ENCODE measurements around the gene HPX. TPM values are rescaled to one million over a fixed set of nuclear protein-coding genes. Genes with fewer than 3 reads are reported as not detected.
A peak's percentile ranks its signal among the peaks of the same experiment; 100 is the strongest.

Gene HPX
- total and polyA plus RNA-seq, 2 of the 13 experiments (the other 11 are each of a cell fraction or from before 2014, with no cell fraction given), result 9.2 to 57.4 TPM

DNA sequence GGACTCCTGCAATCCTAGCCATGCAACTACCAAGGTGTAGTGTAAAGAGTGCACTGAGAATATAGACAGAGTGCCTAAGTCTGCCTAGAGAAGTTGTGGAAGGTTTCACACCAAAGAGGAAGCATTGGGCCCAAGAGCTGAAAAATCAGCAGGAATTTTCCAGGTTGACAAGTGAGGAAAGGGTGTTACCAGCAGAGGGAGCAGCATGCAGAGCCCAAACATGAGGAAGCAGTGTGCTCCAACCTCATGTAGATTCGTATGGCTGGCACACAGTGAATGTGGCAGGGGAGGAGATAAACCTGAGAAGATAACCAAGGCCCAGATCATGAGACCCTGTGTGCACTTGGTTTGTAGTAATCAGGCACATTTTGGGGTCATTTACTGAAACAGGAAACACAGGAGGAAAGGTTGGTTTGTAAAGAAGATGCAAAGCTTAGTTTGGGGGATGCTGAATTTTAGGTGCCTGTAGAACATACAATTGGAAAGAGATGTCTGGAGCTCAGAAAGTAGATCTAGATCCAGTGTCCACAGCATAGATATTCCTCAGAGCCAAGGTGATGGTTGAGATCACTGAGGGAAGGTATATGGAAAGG is 1.7 kb downstream of the HPX start:
- H3K4me2 ChIP-seq (ENCODE audit: low read depth, low read length), result peak overlapping the region; percentile 18
- no peaks in the 10 kb centered on the region for H3K27me3 ChIP-seq (ENCODE audit: control insufficient read depth in 1 of 2, insufficient read depth in 2 of 2, low read length in 2 of 2)
- no peak overlapping the region for H3K4me3 ChIP-seq (replicated peaks in 1 of 3; ENCODE audit: insufficient read depth in 1 of 3, low read depth in 2 of 3, low read length in 3 of 3)
- ChIA-PET POLR2A (interaction anchor here (0.7 to 3.9 kb wide), 5 partner anchors 20 to 244 kb away, joined by 3 to 22 read pairs (median 4); partner anchors contain the start of genes APBB1 and MRPL17), CTCF (ENCODE audit: low intra/inter-chr PET ratio, low total read pairs) (interaction anchor here (1.1 to 1.5 kb wide), 2 partner anchors 60 to 66 kb away, joined by 5 to 9 read pairs; no protein-coding TSS in a partner anchor)
- no peaks in the 10 kb centered on the region for H4K20me1 ChIP-seq (ENCODE audit: insufficient read depth, low read length)
- FAIRE-seq (peak; percentile 81), DNase-seq (ENCODE audit: low spot score) (peak; percentile 67), ATAC-seq (peak; percentile 54)
- H3K27ac ChIP-seq (ENCODE audit: extremely low read length, insufficient read depth, low read length), result no peak overlapping the region
- in situ Hi-C loops (cut with HindIII; ENCODE audit: extremely low pct_ligation_motif_present, low pct_unique_long_range_greater_than_20kb) (no loop called here), intact Hi-C loops (cut with micrococcal nuclease; ENCODE audit: unreplicated experiment) (loop anchor here (1.0 kb wide), 1 partner anchor 66 kb away; no protein-coding TSS in a partner anchor)
- no peaks in the 10 kb centered on the region for H3K9me3 ChIP-seq (ENCODE audit: low read length)
- WGBS (ENCODE audit: low lambda C conversion rate), result 0% methylated on average over 1 of the region's 1 CpG
- BruUV-seq (replicated peaks), result no TSS peak
- H3K36me3 ChIP-seq (replicated peaks in 1 of 2; ENCODE audit: control insufficient read depth in 1 of 2, insufficient read depth in 2 of 2, low read length in 2 of 2), result no peaks in the 10 kb centered on the region
- H3K79me2 ChIP-seq (ENCODE audit: insufficient read depth, low read length), result no peaks in the 10 kb centered on the region
- H2AFZ ChIP-seq (ENCODE audit: low read length), result no peak overlapping the region
- H3K4me1 ChIP-seq (ENCODE audit: insufficient read depth, low read length), result peaks cover 64% of the 10 kb centered on the region
- no peak overlapping the region for H3K9ac ChIP-seq (ENCODE audit: insufficient read depth, low read depth, low read length)
- TF ChIP-seq, protein P1, sequence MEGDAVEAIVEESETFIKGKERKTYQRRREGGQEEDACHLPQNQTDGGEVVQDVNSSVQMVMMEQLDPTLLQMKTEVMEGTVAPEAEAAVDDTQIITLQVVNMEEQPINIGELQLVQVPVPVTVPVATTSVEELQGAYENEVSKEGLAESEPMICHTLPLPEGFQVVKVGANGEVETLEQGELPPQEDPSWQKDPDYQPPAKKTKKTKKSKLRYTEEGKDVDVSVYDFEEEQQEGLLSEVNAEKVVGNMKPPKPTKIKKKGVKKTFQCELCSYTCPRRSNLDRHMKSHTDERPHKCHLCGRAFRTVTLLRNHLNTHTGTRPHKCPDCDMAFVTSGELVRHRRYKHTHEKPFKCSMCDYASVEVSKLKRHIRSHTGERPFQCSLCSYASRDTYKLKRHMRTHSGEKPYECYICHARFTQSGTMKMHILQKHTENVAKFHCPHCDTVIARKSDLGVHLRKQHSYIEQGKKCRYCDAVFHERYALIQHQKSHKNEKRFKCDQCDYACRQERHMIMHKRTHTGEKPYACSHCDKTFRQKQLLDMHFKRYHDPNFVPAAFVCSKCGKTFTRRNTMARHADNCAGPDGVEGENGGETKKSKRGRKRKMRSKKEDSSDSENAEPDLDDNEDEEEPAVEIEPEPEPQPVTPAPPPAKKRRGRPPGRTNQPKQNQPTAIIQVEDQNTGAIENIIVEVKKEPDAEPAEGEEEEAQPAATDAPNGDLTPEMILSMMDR (CRISPR knock-in tag; IDR thresholded peaks at IDR 0.05), result peak; percentile 86
- TF ChIP-seq, protein P2, sequence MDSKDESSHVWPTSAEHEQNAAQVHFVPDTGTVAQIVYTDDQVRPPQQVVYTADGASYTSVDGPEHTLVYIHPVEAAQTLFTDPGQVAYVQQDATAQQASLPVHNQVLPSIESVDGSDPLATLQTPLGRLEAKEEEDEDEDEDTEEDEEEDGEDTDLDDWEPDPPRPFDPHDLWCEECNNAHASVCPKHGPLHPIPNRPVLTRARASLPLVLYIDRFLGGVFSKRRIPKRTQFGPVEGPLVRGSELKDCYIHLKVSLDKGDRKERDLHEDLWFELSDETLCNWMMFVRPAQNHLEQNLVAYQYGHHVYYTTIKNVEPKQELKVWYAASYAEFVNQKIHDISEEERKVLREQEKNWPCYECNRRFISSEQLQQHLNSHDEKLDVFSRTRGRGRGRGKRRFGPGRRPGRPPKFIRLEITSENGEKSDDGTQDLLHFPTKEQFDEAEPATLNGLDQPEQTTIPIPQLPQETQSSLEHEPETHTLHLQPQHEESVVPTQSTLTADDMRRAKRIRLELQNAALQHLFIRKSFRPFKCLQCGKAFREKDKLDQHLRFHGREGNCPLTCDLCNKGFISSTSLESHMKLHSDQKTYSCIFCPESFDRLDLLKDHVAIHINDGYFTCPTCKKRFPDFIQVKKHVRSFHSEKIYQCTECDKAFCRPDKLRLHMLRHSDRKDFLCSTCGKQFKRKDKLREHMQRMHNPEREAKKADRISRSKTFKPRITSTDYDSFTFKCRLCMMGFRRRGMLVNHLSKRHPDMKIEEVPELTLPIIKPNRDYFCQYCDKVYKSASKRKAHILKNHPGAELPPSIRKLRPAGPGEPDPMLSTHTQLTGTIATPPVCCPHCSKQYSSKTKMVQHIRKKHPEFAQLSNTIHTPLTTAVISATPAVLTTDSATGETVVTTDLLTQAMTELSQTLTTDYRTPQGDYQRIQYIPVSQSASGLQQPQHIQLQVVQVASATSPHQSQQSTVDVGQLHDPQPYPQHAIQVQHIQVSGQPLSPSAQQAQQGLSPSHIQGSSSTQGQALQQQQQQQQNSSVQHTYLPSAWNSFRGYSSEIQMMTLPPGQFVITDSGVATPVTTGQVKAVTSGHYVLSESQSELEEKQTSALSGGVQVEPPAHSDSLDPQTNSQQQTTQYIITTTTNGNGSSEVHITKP (CRISPR knock-in tag; IDR thresholded peaks at IDR 0.05; ENCODE audit: low read depth), result no peak
- TF ChIP-seq SOX5 (CRISPR knock-in tag; IDR thresholded peaks at IDR 0.05; ENCODE audit: borderline replicate concordance), result 0 out of 2 replicates have a peak, but pooled peaks have one; percentile 9
- TF ChIP-seq, protein P3, sequence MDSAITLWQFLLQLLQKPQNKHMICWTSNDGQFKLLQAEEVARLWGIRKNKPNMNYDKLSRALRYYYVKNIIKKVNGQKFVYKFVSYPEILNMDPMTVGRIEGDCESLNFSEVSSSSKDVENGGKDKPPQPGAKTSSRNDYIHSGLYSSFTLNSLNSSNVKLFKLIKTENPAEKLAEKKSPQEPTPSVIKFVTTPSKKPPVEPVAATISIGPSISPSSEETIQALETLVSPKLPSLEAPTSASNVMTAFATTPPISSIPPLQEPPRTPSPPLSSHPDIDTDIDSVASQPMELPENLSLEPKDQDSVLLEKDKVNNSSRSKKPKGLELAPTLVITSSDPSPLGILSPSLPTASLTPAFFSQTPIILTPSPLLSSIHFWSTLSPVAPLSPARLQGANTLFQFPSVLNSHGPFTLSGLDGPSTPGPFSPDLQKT (CRISPR knock-in tag; IDR thresholded peaks at IDR 0.05; ENCODE audit: borderline replicate concordance), result no peak
- no peak for TF ChIP-seq MEIS1 (CRISPR knock-in tag; IDR thresholded peaks at IDR 0.05; ENCODE audit: borderline replicate concordance)
- peak; percentile 67 for TF ChIP-seq RAD21 (CRISPR knock-in tag; IDR thresholded peaks at IDR 0.05)
- TF ChIP-seq PRMT3 (CRISPR knock-in tag; IDR thresholded peaks at IDR 0.05; ENCODE audit: borderline replicate concordance, low read depth), result no peak
- no peak for TF ChIP-seq DR1 (CRISPR knock-in tag; IDR thresholded peaks at IDR 0.05)
- TF ChIP-seq THAP11 (CRISPR knock-in tag; IDR thresholded peaks at IDR 0.05), result no peak
- no peak for TF ChIP-seq FOXA1 (IDR thresholded peaks at IDR 0.05)
- peak; percentile 58 for TF ChIP-seq FOXA1 (CRISPR knock-in tag; IDR thresholded peaks at IDR 0.05)
- TF ChIP-seq, protein P4, sequence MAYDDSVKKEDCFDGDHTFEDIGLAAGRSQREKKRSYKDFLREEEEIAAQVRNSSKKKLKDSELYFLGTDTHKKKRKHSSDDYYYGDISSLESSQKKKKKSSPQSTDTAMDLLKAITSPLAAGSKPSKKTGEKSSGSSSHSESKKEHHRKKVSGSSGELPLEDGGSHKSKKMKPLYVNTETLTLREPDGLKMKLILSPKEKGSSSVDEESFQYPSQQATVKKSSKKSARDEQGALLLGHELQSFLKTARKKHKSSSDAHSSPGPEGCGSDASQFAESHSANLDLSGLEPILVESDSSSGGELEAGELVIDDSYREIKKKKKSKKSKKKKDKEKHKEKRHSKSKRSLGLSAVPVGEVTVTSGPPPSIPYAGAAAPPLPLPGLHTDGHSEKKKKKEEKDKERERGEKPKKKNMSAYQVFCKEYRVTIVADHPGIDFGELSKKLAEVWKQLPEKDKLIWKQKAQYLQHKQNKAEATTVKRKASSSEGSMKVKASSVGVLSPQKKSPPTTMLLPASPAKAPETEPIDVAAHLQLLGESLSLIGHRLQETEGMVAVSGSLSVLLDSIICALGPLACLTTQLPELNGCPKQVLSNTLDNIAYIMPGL (CRISPR knock-in tag; IDR thresholded peaks at IDR 0.05; ENCODE audit: borderline replicate concordance in 1 of 2, low read depth in 1 of 2), result peak in 1 of 2 experiments; percentile 54; a peak in 1 of 4 replicates
- no peak for TF ChIP-seq GATAD2A (CRISPR knock-in tag; IDR thresholded peaks at IDR 0.05)

All from HepG2 (cell line).